HCT116 (cell line): ENCODE measurements around the gene ADCK2.

ENCODE experiments used
- EZH2 ChIP-seq: fragments of 200-600 bp; sonication (generic); IDR thresholded peaks from 2 replicates; pipeline ENCODE4 v1.6.1; 2017; ENCODE audit warnings: antibody characterized with exemption, mixed run types
- EZH2phosphoT487 ChIP-seq: fragments of 200-600 bp; IDR thresholded peaks from 2 replicates; pipeline ENCODE4 v1.6.1; 2018; ENCODE audit warnings: antibody characterized with exemption, borderline replicate concordance
- RAD21 ChIP-seq: IDR thresholded peaks from 2 replicates; pipeline ENCODE4 v1.6.1; 2012; ENCODE audit warnings: low read depth, mild to moderate bottlenecking
- SP1 ChIP-seq: IDR thresholded peaks from 2 replicates; pipeline ENCODE4 v1.6.1; 2012; ENCODE audit warnings: low read depth
- SRF ChIP-seq: IDR thresholded peaks from 2 replicates; pipeline ENCODE4 v1.6.1; 2012; ENCODE audit warnings: low read depth
- YY1 ChIP-seq: IDR thresholded peaks from 2 replicates; pipeline ENCODE4 v1.6.1; 2011; ENCODE audit warnings: low read length, low read depth, moderate library complexity, mild to moderate bottlenecking; ENCODE audit not compliant: insufficient replicate concordance; ENCODE audit errors: extremely low read depth
- TF ChIP-seq, protein P1 (sequence below), 3 experiments: fragments of 200-600 bp in 1 of 3; sonication (generic) in 1 of 3; IDR thresholded peaks in 2 of 3; conservative IDR thresholded peaks in 1 of 3; 2 replicates each; pipeline ENCODE4 v1.5.1; 2012 to 2017; ENCODE audit warnings: low read depth in 2 of 3, low read length in 2 of 3, antibody characterized with exemption in 1 of 3, borderline replicate concordance in 1 of 3, control low read depth in 1 of 3, mild to moderate bottlenecking in 1 of 3, mixed read lengths in 1 of 3, mixed run types in 1 of 3, moderate library complexity in 1 of 3; ENCODE audit not compliant: insufficient read depth in 1 of 3
- TF ChIP-seq, protein P2 (sequence below): IDR thresholded peaks from 2 replicates; pipeline ENCODE4 v1.6.1; 2012; ENCODE audit warnings: low read depth

DNA sequence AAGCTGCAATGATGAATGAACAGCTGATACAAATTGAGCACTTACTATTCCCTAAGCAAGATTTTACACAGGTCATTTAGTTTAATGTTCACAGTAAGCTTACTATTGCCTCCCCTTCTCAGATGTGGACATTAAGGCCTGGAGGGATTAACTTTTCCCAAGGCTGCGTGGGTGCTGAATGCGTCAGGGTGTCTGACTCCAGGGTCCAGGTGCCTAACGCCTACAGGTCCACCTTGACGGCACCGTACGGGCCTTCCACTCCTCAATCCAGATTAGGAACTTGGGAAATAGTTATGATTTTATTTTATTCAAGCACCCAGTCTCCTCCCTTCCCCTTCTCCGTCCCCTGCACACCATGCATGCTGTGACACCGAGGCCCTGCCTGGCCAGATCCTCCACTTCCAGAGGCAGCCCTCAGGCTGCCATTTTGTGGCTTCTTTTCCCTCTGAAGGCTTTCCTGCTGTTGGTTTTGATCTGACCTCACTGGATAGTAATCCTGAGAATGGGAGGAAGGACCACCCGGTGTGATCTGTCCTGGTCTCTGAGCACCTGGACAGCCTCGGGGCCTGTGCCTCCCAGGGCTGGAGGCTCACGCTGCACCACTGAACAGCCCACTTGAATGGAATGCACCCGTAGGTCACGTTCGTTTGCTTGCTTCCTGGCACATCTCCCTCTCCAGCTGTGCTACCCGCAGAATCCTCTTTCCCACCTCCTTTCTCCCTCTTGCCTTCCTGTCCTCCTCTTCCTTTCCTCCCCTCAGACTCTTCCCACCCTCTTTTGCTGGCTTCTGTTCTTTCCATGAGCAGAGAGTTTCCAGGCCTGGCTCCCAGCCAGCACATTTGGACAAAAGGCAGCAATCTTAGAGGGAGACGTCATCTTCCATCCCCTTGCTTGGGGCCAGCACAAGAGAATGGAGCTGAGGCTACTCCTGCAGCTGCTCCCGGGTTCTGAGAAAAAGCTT lies 46.6 kb upstream of the ADCK2 start:
- TF ChIP-seq, protein P1, sequence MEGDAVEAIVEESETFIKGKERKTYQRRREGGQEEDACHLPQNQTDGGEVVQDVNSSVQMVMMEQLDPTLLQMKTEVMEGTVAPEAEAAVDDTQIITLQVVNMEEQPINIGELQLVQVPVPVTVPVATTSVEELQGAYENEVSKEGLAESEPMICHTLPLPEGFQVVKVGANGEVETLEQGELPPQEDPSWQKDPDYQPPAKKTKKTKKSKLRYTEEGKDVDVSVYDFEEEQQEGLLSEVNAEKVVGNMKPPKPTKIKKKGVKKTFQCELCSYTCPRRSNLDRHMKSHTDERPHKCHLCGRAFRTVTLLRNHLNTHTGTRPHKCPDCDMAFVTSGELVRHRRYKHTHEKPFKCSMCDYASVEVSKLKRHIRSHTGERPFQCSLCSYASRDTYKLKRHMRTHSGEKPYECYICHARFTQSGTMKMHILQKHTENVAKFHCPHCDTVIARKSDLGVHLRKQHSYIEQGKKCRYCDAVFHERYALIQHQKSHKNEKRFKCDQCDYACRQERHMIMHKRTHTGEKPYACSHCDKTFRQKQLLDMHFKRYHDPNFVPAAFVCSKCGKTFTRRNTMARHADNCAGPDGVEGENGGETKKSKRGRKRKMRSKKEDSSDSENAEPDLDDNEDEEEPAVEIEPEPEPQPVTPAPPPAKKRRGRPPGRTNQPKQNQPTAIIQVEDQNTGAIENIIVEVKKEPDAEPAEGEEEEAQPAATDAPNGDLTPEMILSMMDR (IDR thresholded peaks at IDR 0.05 in 2 of 3, conservative IDR thresholded peaks at IDR 0.05 in 1 of 3; ENCODE audit: borderline replicate concordance in 1 of 3, insufficient read depth in 1 of 3, low read depth in 2 of 3, low read length in 2 of 3): no peak
- TF ChIP-seq YY1 (no peak), EZH2 (no peak), SP1 (no peak), EZH2phosphoT487 (no peak), SRF (no peak), RAD21 (no peak)
- TF ChIP-seq, protein P2, sequence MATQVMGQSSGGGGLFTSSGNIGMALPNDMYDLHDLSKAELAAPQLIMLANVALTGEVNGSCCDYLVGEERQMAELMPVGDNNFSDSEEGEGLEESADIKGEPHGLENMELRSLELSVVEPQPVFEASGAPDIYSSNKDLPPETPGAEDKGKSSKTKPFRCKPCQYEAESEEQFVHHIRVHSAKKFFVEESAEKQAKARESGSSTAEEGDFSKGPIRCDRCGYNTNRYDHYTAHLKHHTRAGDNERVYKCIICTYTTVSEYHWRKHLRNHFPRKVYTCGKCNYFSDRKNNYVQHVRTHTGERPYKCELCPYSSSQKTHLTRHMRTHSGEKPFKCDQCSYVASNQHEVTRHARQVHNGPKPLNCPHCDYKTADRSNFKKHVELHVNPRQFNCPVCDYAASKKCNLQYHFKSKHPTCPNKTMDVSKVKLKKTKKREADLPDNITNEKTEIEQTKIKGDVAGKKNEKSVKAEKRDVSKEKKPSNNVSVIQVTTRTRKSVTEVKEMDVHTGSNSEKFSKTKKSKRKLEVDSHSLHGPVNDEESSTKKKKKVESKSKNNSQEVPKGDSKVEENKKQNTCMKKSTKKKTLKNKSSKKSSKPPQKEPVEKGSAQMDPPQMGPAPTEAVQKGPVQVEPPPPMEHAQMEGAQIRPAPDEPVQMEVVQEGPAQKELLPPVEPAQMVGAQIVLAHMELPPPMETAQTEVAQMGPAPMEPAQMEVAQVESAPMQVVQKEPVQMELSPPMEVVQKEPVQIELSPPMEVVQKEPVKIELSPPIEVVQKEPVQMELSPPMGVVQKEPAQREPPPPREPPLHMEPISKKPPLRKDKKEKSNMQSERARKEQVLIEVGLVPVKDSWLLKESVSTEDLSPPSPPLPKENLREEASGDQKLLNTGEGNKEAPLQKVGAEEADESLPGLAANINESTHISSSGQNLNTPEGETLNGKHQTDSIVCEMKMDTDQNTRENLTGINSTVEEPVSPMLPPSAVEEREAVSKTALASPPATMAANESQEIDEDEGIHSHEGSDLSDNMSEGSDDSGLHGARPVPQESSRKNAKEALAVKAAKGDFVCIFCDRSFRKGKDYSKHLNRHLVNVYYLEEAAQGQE: no peak
